NOMO-1 treated with DMSO at 0.1 percent for 48 hours (cell line): ENCODE measurements around the gene C2orf92.

Source experiments
- DNase-seq: peaks from one replicate; lab custom pipeline; 2025; ENCODE audit not compliant: unreplicated experiment; lab: John Stamatoyannopoulos, UW

Gene C2orf92

GRCh38 chr2:97712693-97713295, 43.3 kb downstream of the C2orf92 start:
- no peak for DNase-seq

- DNase-seq: no peak
Measured at GRCh38 chr2:97713296-97714083, 44.0 kb downstream of the C2orf92 start, which contains the start of gene ZAP70. Gene ZAP70, plus strand, starts transcription at chr2:97713576. Its CDS starts 10,461 bp downstream, at chr2:97724037.

GRCh38 chr2:97714084-97714949, 44.8 kb downstream of the C2orf92 start:
- DNase-seq: no peak

GRCh38 chr2:97714950-97715652, 45.6 kb downstream of the C2orf92 start:
- DNase-seq: no peak

- DNase-seq: no peak
Measured at GRCh38 chr2:97715951-97716694, 46.6 kb downstream of the C2orf92 start.

GRCh38 chr2:97716695-97717612, 47.4 kb downstream of the C2orf92 start:
- DNase-seq: no peak

GRCh38 chr2:97717613-97717995, 48.1 kb downstream of the C2orf92 start:
- DNase-seq: no peak

GRCh38 chr2:97718051-97718882, 48.8 kb downstream of the C2orf92 start:
- DNase-seq: no peak

GRCh38 chr2:97718942-97719341, 49.4 kb downstream of the C2orf92 start:
- no peak for DNase-seq

GRCh38 chr2:97719362-97720155, 50.0 kb downstream of the C2orf92 start:
- DNase-seq: no peak

- DNase-seq: no peak
Measured at GRCh38 chr2:97720746-97721145, 51.2 kb downstream of the C2orf92 start.

- DNase-seq: no peak
Measured at GRCh38 chr2:97722227-97722626, 52.7 kb downstream of the C2orf92 start.

- no peak for DNase-seq
Measured at GRCh38 chr2:97723156-97724072, 53.9 kb downstream of the C2orf92 start.

- DNase-seq: no peak
Measured at GRCh38 chr2:97724073-97724410, 54.5 kb downstream of the C2orf92 start.

- no peak for DNase-seq
Measured at GRCh38 chr2:97724501-97724900, 55.0 kb downstream of the C2orf92 start.

- DNase-seq: no peak
Measured at GRCh38 chr2:97724946-97725688, 55.6 kb downstream of the C2orf92 start.
